Neuronal stem cell (in vitro differentiated cells): Measurements from ENCODE around the gene TACC3.

Experiments
- DNase-seq: peaks from one replicate; pipeline ENCODE4 v3.0.0-alpha.2; 2013; ENCODE audit warnings: low spot score
- H2AFZ ChIP-seq: one replicate; pipeline ENCODE4 v1.6.1; 2013; ENCODE audit warnings: mild to moderate bottlenecking, low read length, inconsistent platforms
- H2AK5ac ChIP-seq: 2 replicates; pipeline ENCODE4 v1.6.1; 2013; ENCODE audit warnings: low read depth, mild to moderate bottlenecking, inconsistent platforms, low read length, moderate library complexity, mixed read lengths
- H2BK120ac ChIP-seq: 2 replicates; pipeline ENCODE4 v1.6.1; 2013; ENCODE audit warnings: low read depth, mild to moderate bottlenecking, inconsistent platforms, low read length, moderate library complexity, mixed read lengths
- H2BK12ac ChIP-seq: one replicate; pipeline ENCODE4 v1.6.1; 2013; ENCODE audit warnings: low read length, inconsistent platforms
- H2BK15ac ChIP-seq: 2 replicates; pipeline ENCODE4 v1.6.1; 2013; ENCODE audit warnings: mild to moderate bottlenecking, low read length, inconsistent platforms, mixed read lengths
- H2BK5ac ChIP-seq: one replicate; pipeline ENCODE4 v1.6.1; 2013; ENCODE audit warnings: inconsistent platforms, mild to moderate bottlenecking, low read length, moderate library complexity
- H3K14ac ChIP-seq: one replicate; pipeline ENCODE4 v1.6.1; 2013; ENCODE audit warnings: low read length, inconsistent platforms
- H3K18ac ChIP-seq: 2 replicates; pipeline ENCODE4 v1.6.1; 2013; ENCODE audit warnings: low read length, inconsistent platforms
- H3K23ac ChIP-seq: 2 replicates; pipeline ENCODE4 v1.6.1; 2013; ENCODE audit warnings: low read depth, mild to moderate bottlenecking, mixed read lengths, low read length, inconsistent platforms; ENCODE audit not compliant: poor library complexity
- H3K27ac ChIP-seq: replicated peaks from 3 replicates; pipeline ENCODE4 v1.5.1; 2013; ENCODE audit warnings: low read length, inconsistent platforms
- H3K27me3 ChIP-seq, 3 experiments: 2 replicates each; pipeline ENCODE4 v1.6.1; 2013; ENCODE audit warnings: low read length in 3 of 3, mild to moderate bottlenecking in 2 of 3, inconsistent platforms in 1 of 3, low read depth in 1 of 3, mixed read lengths in 1 of 3, moderate library complexity in 1 of 3; ENCODE audit not compliant: control insufficient read depth in 3 of 3, insufficient read depth in 3 of 3
- H3K36me3 ChIP-seq, 2 donors: replicated peaks in 1 of 2; 2 replicates each; pipeline ENCODE4 v1.6.1; 2013; ENCODE audit warnings: low read length in 2 of 2; ENCODE audit not compliant: control insufficient read depth in 2 of 2, insufficient read depth in 2 of 2
- H3K4ac ChIP-seq: 2 replicates; pipeline ENCODE4 v1.6.1; 2013; ENCODE audit warnings: inconsistent platforms, mild to moderate bottlenecking, low read length, moderate library complexity
- H3K4me1 ChIP-seq, 2 donors: 1 replicate in 1 of 2; 2 replicates in 1 of 2; pipeline ENCODE4 v1.6.1; 2013; ENCODE audit warnings: low read length in 2 of 2, low read depth in 1 of 2; ENCODE audit not compliant: control insufficient read depth in 2 of 2, insufficient read depth in 1 of 2
- H3K4me2 ChIP-seq: one replicate; pipeline ENCODE4 v1.6.1; 2013; ENCODE audit warnings: mild to moderate bottlenecking, low read length, inconsistent platforms; ENCODE audit not compliant: insufficient read depth, poor library complexity, severe bottlenecking
- H3K4me3 ChIP-seq, 2 donors: 2 replicates each; pipeline ENCODE4 v1.5.1; 2013; ENCODE audit warnings: low read length in 2 of 2, mild to moderate bottlenecking in 2 of 2, inconsistent platforms in 1 of 2, moderate library complexity in 1 of 2
- H3K79me1 ChIP-seq: one replicate; pipeline ENCODE4 v1.6.1; 2013; ENCODE audit warnings: low read depth, mild to moderate bottlenecking, inconsistent platforms, low read length, moderate library complexity
- H3K9ac ChIP-seq: one replicate; pipeline ENCODE4 v1.6.1; 2013; ENCODE audit warnings: mild to moderate bottlenecking, low read depth, low read length, inconsistent platforms; ENCODE audit not compliant: poor library complexity
- H3K9me3 ChIP-seq, 2 donors: replicated peaks in 1 of 2; 2 replicates each; pipeline versions ENCODE3 to v1.6.1; 2013; ENCODE audit warnings: low read length in 2 of 2, mild to moderate bottlenecking in 2 of 2, inconsistent platforms in 1 of 2, low read depth in 1 of 2, mixed read lengths in 1 of 2, moderate library complexity in 1 of 2; ENCODE audit not compliant: control insufficient read depth in 2 of 2, insufficient read depth in 1 of 2
- H4K8ac ChIP-seq: one replicate; pipeline ENCODE4 v1.6.1; 2013; ENCODE audit warnings: low read depth, mild to moderate bottlenecking, inconsistent platforms, low read length, moderate library complexity
- H4K91ac ChIP-seq: one replicate; pipeline ENCODE4 v1.6.1; 2013; ENCODE audit warnings: low read length, low read depth, mild to moderate bottlenecking, inconsistent platforms; ENCODE audit not compliant: poor library complexity
- WGBS, 2 donors: extraction: QIAGEN DNeasy Blood & Tissue Kit; methylation state at CpG; one replicate each; pipeline ENCODE4 v1.1.7; 2013; ENCODE audit warnings: missing lambda C conversion rate in 2 of 2, mixed read lengths in 1 of 2; ENCODE audit not compliant: insufficient read length in 2 of 2, insufficient replicate concordance in 1 of 2; ENCODE audit errors: extremely low coverage in 2 of 2; 5-methylcytosine and 5-hydroxymethylcytosine counted together

Gene TACC3

DNA sequence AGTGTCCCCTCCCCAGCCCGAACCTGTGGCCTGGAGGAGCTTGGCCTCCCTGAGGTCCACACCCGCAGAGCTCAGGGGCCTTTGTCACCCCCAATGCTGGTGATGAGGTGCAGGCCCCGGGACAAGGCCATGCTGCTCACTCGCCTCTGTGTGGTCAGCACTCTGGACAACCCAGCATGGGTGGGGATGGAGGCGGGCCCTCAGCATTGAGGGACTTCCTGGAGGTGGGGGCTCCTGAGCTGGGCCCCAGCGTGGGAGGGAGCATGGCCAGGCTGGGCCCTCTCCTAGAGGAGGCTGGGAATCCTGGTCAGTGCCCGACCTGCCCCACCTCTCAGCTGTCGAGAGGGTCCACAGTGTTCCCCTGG lies 30.6 kb downstream of the TACC3 start:
- no CpG with 5 or more reads among the region's 8 CpGs for WGBS, 2 donors

DNA sequence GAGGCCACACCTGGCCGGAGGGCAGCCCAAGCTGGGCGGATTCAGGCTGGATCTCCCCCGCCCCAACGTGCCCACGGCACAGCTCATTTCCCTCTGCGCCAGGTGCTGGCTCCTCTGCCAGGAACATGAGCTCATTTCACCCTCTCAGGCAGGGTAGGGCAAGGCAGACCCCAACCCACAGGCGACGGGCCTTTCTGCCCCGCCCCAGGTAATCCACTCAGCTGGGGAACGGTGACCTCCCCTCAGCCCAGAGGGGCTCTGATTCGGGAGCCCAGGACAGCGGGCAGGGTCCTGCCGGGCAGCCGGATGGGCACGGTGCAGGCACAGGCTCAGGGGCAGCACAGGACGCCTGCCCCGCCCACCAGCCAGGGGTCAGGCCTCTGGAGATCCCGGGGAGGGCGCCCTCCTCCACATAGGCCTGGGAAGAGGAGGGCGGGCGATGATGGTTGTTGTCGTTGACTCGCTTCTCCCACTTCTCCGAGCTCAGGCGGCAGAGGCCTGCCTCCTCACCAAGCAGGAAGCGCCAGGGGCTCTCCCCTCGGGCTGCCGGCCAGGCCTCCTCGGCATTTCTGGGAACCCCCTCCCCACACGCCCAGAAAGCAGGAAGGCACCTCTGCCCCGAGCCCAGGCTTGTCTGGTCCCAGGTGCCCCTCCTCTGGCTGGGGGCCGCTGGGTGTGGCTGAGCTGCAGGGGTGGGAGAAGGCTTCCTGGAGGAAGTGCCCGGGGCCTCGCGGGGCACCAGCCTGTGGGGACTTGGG lies 31.1 kb downstream of the TACC3 start:
- Histone ChIP-seq H4K91ac (no peak overlapping the region), H3K9ac (peak overlapping the region; percentile 30), H4K8ac (no peak overlapping the region), H2AK5ac (peak overlapping the region; percentile 96), H3K27ac (no peak overlapping the region), H3K4me2 (no peak overlapping the region), H2BK120ac (no peak overlapping the region), H2BK5ac (peak overlapping the region; percentile 75), H3K23ac (no peak overlapping the region), H3K36me3 (no peaks in the 10 kb centered on the region), H3K4me1 (peaks cover 6 to 14% of the 10 kb centered on the region in 2 donors), H3K18ac (peak overlapping the region; percentile 76), H3K9me3 (no peaks in the 10 kb centered on the region), H3K79me1 (no peaks in the 10 kb centered on the region), H3K14ac (peak overlapping the region; percentile 38), H2AFZ (no peak overlapping the region), H3K4me3 (no peak overlapping the region), H3K27me3 (peaks cover 0 to 12% (median 0%) of the 10 kb centered on the region in 3 experiments), H3K4ac (no peak overlapping the region), H2BK12ac (no peak overlapping the region), H2BK15ac (peak overlapping the region; percentile 89)
- DNase-seq, result no peak
- no CpG with 5 or more reads among the region's 35 CpGs for WGBS, 2 donors

More for the DNA sequence above, 30.6 kb downstream of the TACC3 start:
- Histone ChIP-seq H4K91ac (no peak overlapping the region), H3K36me3 (no peaks in the 10 kb centered on the region), H3K4me3 (no peak overlapping the region), H3K27ac (no peak overlapping the region), H3K9me3 (no peaks in the 10 kb centered on the region), H3K23ac (peak overlapping the region; percentile 85), H4K8ac (no peak overlapping the region), H3K4me1 (peaks cover 8 to 9% of the 10 kb centered on the region in 2 donors), H2AFZ (no peak overlapping the region), H2BK120ac (no peak overlapping the region), H3K4me2 (no peak overlapping the region), H3K14ac (peak overlapping the region; percentile 17), H3K4ac (no peak overlapping the region), H2AK5ac (peak overlapping the region; percentile 96), H2BK5ac (peak overlapping the region; percentile 75), H2BK12ac (peak overlapping the region; percentile 90), H2BK15ac (peak overlapping the region; percentile 89), H3K79me1 (no peaks in the 10 kb centered on the region), H3K9ac (peak overlapping the region; percentile 30), H3K18ac (peak overlapping the region; percentile 76), H3K27me3 (peaks cover 0 to 12% (median 0%) of the 10 kb centered on the region in 3 experiments)
- no peak for DNase-seq

DNA sequence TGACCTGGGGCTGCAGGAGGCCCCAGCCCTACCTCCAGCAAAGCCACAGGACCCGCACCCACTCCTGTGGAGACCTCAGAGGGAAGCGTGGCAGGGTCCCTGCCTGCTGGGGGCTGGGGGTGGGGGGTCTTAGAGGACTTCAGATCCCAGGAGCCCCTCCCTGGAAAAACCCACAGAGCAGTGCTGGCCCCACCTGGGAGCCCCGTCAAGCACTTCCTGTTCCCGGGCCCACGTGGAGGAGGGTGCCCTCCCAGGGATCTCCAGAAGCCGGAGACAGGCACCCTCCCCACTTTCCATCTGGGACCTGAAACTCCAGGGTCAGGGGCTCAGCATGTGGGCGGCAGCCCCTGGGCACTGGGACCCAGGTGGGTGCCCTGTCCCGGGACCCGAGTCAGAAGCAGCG lies 32.0 kb downstream of the TACC3 start:
- peaks cover 9 to 19% of the 10 kb centered on the region in 2 donors for H3K4me1 ChIP-seq
- H3K9me3 ChIP-seq, result no peaks in the 10 kb centered on the region
- H3K27ac ChIP-seq, result no peak overlapping the region
- H2AK5ac ChIP-seq, result peak overlapping the region; percentile 94
- no peak overlapping the region for H4K91ac ChIP-seq
- H3K9ac ChIP-seq, result peak overlapping the region; percentile 4
- H3K4ac ChIP-seq, result no peak overlapping the region
- H3K23ac ChIP-seq, result no peak overlapping the region
- peak overlapping the region; percentile 24 for H2BK5ac ChIP-seq
- no peak overlapping the region for H3K4me2 ChIP-seq
- H3K79me1 ChIP-seq, result no peaks in the 10 kb centered on the region
- no peak overlapping the region for H2BK15ac ChIP-seq
- H3K36me3 ChIP-seq, result no peaks in the 10 kb centered on the region
- H2BK120ac ChIP-seq, result peak overlapping the region; percentile 72
- H4K8ac ChIP-seq, result no peak overlapping the region
- DNase-seq, result no peak
- H3K4me3 ChIP-seq, result no peak overlapping the region
- H3K27me3 ChIP-seq, result peaks cover 0 to 12% (median 0%) of the 10 kb centered on the region in 3 experiments
- peak overlapping the region; percentile 85 for H3K18ac ChIP-seq
- no peak overlapping the region for H2AFZ ChIP-seq
- WGBS, 2 donors, result no CpG with 5 or more reads among the region's 10 CpGs
- no peak overlapping the region for H3K14ac ChIP-seq
- no peak overlapping the region for H2BK12ac ChIP-seq

DNA sequence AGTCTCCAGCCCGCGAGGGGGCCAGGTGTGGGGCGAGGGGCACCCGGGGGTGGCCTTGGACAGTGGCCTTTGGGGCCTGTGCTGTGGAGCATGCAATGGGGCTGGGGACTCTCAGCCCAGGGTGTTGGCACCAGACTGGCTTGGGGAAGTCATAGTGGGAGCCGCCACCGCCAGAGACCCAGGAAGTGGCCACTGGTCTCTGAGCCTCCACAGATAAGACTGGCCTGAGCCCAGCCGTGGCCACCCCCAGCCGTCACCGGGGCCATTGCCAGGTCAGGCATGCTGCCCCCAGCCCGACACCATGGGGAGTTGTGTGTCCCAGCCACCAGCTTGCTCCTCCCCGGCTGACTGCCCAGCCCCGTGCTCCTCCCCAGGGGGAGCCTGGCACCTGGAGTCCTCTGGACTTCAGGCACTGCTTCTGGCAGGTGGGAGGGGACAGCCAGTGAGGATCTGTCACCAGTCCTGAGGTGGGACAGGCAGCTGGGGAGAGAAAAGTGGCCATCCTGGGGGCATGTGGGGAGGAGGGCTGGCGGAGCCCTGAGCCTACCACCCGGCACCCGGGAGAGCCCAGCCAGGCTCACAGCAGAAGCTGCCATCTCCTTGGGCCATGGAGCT lies 32.5 kb downstream of the TACC3 start:
- H3K4me2 ChIP-seq, result no peak overlapping the region
- H2BK12ac ChIP-seq, result no peak overlapping the region
- no peak overlapping the region for H3K4me3 ChIP-seq
- no peaks in the 10 kb centered on the region for H3K9me3 ChIP-seq
- peak overlapping the region; percentile 58 for H2BK15ac ChIP-seq
- no peak overlapping the region for H4K91ac ChIP-seq
- no peak overlapping the region for H2AFZ ChIP-seq
- no peaks in the 10 kb centered on the region for H3K79me1 ChIP-seq
- H3K18ac ChIP-seq, result peak overlapping the region; percentile 85
- H3K27me3 ChIP-seq, result peaks cover 0 to 12% (median 0%) of the 10 kb centered on the region in 3 experiments
- H2AK5ac ChIP-seq, result peak overlapping the region; percentile 94
- peak overlapping the region; percentile 4 for H3K9ac ChIP-seq
- H2BK5ac ChIP-seq, result no peak overlapping the region
- H3K4ac ChIP-seq, result peak overlapping the region; percentile 84
- WGBS, 2 donors, result no CpG with 5 or more reads among the region's 15 CpGs
- no peaks in the 10 kb centered on the region for H3K36me3 ChIP-seq
- H3K27ac ChIP-seq, result no peak overlapping the region
- DNase-seq, result no peak
- peak overlapping the region; percentile 72 for H2BK120ac ChIP-seq
- no peak overlapping the region for H3K23ac ChIP-seq
- no peak overlapping the region for H4K8ac ChIP-seq
- peaks cover 9 to 25% of the 10 kb centered on the region in 2 donors for H3K4me1 ChIP-seq
- H3K14ac ChIP-seq, result peak overlapping the region; percentile 94
